Thymus (tissue), 11 donors: Measurements from ENCODE around the gene MED31. TPM values are rescaled to one million over a fixed set of nuclear protein-coding genes. Genes with fewer than 3 reads are reported as not detected.

Experiments
- DNase-seq, 9 donors: peaks; one replicate each; pipeline ENCODE4 v3.0.0-alpha.2; 2013; ENCODE audit warnings: low spot score in 9 of 9, low read depth in 6 of 9, missing footprints in 1 of 9
- H3K27ac ChIP-seq, 2 donors: one replicate each; pipeline ENCODE4 v1.5.1; 2013; ENCODE audit warnings: control low read depth in 1 of 2, low read depth in 1 of 2, low read length in 1 of 2, mild to moderate bottlenecking in 1 of 2, moderate library complexity in 1 of 2
- H3K27me3 ChIP-seq, 2 donors: one replicate each; pipeline ENCODE4 v1.5.1; 2013; ENCODE audit warnings: low read length in 1 of 2; ENCODE audit not compliant: control insufficient read depth in 2 of 2, insufficient read depth in 1 of 2
- H3K36me3 ChIP-seq, 2 donors: one replicate each; pipeline ENCODE4 v1.5.1; 2013; ENCODE audit warnings: low read length in 1 of 2, mild to moderate bottlenecking in 1 of 2, moderate library complexity in 1 of 2; ENCODE audit not compliant: control insufficient read depth in 2 of 2, insufficient read depth in 2 of 2
- H3K4me1 ChIP-seq, 2 donors: one replicate each; pipeline ENCODE4 v1.5.1; 2013; ENCODE audit warnings: low read length in 2 of 2; ENCODE audit not compliant: control insufficient read depth in 2 of 2, insufficient read depth in 2 of 2
- H3K4me3 ChIP-seq, 2 donors: one replicate each; pipeline ENCODE4 v1.5.1; 2013; ENCODE audit warnings: low read length in 2 of 2, control low read depth in 1 of 2, mild to moderate bottlenecking in 1 of 2
- H3K9me3 ChIP-seq, 2 donors: one replicate each; pipeline ENCODE4 v1.5.1; 2013; ENCODE audit warnings: low read length in 1 of 2, mild to moderate bottlenecking in 1 of 2; ENCODE audit not compliant: control insufficient read depth in 2 of 2, insufficient read depth in 1 of 2
- WGBS: extraction: QIAGEN DNeasy Blood & Tissue Kit; methylation state at CpG from one replicate; pipeline ENCODE4 v1.1.7; 2013; 5-methylcytosine and 5-hydroxymethylcytosine counted together
- polyA plus RNA-seq: library from polyadenylated mRNA; stranded (reverse); fragments of 200-250 nt; gene quantifications from one replicate; pipeline ENCODE4 v1.2.3, GENCODE V29; 2013
- total RNA-seq: library from RNA; stranded (reverse); fragments of 120-200 nt; gene quantifications from one replicate; pipeline ENCODE4 v1.2.4, GENCODE V29; 2013
- donor health status: healthy.

The MED31 gene
- total and polyA plus RNA-seq, 2 donors: 19.7 to 29.4 TPM

DNA sequence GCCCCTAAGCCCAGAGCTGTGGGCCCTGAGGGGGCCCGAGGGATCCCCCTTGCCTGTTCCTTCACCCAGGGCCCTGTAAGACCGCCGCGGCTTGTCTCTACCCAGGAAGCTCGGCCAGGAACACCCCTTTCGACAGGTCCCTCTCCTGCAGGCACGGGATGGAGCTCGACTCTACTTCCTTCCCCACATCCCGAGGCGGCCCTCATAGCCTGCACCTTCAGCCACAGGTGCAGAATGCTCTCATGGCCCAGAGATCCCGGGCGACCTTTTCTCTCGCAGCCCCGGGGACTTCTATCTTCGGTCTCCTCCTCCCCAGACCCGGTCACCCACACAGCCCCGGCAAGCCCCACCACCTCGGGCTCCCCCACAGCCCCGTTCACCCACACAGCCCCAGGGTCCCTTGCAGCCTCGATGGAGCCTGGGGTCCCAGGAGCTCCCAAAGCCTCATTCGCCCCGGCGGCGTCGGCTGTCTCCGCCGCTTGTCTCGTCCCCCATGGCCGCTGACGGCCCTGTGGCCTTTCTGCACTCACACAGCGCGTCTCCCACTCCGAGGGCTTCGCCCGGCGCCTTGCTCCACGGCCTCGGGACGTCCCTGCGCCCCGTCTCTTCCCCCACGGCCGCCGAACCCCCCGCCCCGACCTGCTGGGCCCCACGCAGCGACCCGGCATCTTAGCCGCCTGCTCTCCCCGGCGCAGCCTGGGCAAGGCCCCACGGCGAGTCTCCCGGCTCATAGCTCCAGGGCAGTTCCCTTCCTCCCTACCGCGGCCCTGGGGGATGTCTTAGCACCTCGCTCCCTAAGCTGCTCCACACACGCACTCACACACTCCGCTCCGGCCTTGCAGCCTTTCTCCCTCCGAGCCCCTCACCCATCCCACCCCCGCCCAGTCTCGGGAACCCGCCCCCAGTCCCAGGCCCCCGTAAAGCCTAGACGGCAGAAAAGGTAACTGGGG is 11.5 kb downstream of the MED31 start:
- under 1% methylated on average over 67 of the region's 67 CpGs for WGBS
- H3K4me3 ChIP-seq: peak overlapping the region; percentile 75 to 99
- DNase-seq: peak in 5 of 9 donors; percentile 14 to 40 (median 25)
- H3K4me1 ChIP-seq: peaks cover 20% of the 10 kb centered on the region in 2 donors
- no peaks in the 10 kb centered on the region for H3K27me3 ChIP-seq
- H3K27ac ChIP-seq: peak overlapping the region; percentile 89 to 91
- H3K9me3 ChIP-seq: no peaks in the 10 kb centered on the region
- peaks cover 6 to 18% of the 10 kb centered on the region in 2 donors for H3K36me3 ChIP-seq

DNA sequence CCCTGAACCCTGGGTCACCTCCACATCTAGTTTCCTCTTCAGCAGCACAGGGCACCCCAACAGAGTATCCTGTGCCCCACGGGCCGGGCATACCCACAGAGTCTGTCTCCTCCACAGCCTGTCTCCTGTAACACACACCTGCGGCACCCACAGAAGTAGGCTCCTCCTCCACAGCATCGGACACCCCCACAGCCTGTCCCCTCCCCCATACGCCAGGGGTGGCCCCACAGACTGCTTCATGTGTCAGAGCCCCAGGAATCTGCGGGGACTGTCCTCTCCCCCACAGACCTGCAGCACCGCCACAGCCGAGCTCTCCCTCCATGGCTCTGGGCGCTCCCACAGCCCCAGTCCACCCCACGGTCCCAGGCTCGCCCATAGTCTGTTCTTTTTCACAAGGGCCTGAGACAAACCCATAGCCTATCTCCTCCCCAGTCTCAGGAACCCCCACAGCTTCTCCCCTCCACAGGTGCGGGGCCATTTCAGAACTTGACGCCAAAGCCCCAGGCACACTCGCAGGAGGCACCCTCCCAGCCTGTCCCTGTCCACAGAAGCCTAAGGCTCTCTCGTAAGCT is 12.3 kb downstream of the MED31 start:
- peak in 3 of 9 donors; percentile 21 to 49 (median 36) for DNase-seq
- Histone ChIP-seq H3K36me3 (peaks cover 6 to 18% of the 10 kb centered on the region in 2 donors), H3K27me3 (no peaks in the 10 kb centered on the region), H3K27ac (no peak overlapping the region), H3K4me1 (peaks cover 20% of the 10 kb centered on the region in 2 donors), H3K4me3 (peak overlapping the region; percentile 75 to 99), H3K9me3 (no peaks in the 10 kb centered on the region)
- 60% methylated on average over 15 of the region's 15 CpGs for WGBS

DNA sequence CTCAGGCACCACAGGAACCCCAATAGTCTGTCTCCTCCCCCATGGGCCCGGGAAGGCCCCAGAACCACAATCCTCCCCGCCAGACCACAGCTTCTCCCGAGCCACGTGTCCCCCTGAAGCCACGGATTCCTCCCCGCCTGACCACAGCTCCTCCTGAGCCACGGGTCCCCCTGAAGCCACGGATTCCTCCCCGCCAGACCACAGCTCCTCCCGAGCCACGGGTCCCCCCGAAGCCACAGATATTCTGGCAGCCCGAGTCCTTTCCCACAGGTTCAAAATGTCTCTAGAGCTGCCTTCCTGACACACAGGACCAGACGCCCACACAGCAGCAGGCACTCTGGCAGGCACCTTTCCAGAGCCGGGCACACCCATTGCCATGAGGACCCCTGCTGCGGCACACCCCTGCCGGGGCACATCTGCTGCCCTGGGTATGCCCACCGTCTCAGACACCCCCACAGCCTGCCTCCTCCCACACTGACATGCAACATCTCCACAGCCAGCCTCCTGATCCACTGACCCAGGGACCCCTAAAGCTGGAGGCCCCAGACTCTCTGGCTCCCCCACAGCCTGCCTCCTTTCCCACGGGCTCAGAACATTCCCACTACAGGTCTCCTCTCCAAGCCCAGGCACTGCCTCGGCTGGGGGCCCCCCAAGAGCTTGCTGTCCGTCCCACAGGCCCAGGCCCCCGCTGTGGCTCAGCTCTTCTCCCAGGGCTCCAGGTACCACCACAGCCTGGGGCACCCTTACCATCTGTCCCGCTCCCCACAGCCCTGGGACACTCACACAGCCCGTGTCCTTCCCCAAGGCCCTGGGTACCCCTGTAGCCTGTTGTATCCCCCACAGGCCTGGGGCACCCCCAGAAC is 13.1 kb downstream of the MED31 start:
- no peak for DNase-seq
- Histone ChIP-seq H3K4me3 (peak overlapping the region in 1 of 2 donors; percentile 99), H3K36me3 (peaks cover 0 to 15% of the 10 kb centered on the region in 2 donors), H3K4me1 (peaks cover 20% of the 10 kb centered on the region in 2 donors), H3K27me3 (no peaks in the 10 kb centered on the region), H3K27ac (no peak overlapping the region), H3K9me3 (no peaks in the 10 kb centered on the region)
- WGBS: 56% methylated on average over 24 of the region's 24 CpGs

DNA sequence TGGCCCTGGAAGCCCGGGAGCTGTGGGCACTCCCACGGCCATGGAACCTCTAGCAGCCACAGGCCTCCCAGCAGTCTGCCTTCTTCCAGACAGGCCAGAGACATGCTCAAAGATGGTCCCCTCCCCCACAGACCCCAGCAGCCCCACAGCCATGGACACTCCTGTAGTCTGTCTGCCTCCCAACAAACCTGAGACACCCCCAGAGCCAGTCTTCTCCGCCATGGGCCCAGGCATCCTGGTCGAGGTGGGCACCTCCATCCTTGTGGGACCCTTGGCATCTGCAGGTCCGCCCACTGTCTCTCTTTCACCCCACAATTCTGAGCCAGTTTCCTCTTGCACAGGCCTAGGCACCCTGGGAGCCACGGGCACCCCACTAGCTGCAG is 14.0 kb downstream of the MED31 start:
- Histone ChIP-seq H3K27me3 (no peaks in the 10 kb centered on the region), H3K4me1 (peaks cover 20% of the 10 kb centered on the region in 2 donors), H3K9me3 (no peaks in the 10 kb centered on the region), H3K36me3 (peaks cover 0 to 19% of the 10 kb centered on the region in 2 donors), H3K4me3 (no peak overlapping the region), H3K27ac (no peak overlapping the region)
- 98% methylated on average over 6 of the region's 6 CpGs for WGBS
- DNase-seq: no peak

DNA sequence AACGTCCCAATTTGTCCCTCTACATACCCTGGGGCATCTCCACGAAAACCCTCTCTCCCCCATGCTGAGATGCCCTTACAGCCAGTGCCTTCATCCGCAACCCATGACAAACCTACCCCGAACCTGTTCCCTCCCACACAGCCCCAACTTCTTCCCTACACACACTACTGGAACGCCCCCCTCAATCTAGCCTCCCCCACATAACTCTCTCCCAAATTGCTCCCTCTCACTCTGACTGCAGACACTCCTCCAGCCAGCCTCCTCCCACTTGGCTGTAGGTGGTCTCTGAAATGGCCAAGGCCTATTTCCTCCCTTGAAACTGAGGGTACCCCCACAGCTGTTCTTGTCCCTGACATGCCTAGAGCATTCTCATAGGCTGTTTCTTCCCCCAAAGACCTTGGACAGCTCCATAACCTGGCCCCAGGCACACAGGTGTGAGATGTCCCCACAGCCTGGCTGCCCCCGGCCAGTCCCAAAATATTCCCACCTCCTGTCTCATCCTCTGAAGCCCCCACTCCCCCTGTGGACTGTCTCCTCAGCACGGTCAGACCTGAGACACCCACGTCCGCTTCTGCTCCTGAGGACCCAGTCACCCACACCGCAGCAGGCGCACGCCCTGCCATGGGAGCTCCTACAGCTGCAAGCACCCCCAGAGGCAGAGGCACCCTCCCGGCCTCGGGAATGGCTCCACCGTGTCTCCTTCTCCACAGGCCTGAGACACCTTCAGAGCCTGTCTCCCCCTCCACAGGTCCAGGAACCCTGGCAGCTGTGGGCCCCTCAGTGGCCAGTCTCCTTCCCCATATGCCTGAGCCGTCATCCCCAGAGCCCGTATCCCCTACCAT is 14.6 kb downstream of the MED31 start:
- Histone ChIP-seq H3K36me3 (peaks cover 0 to 25% of the 10 kb centered on the region in 2 donors), H3K4me3 (no peak overlapping the region), H3K9me3 (no peaks in the 10 kb centered on the region), H3K4me1 (peaks cover 19 to 20% of the 10 kb centered on the region in 2 donors), H3K27me3 (no peaks in the 10 kb centered on the region), H3K27ac (no peak overlapping the region)
- 98% methylated on average over 17 of the region's 17 CpGs for WGBS
- no peak for DNase-seq

DNA sequence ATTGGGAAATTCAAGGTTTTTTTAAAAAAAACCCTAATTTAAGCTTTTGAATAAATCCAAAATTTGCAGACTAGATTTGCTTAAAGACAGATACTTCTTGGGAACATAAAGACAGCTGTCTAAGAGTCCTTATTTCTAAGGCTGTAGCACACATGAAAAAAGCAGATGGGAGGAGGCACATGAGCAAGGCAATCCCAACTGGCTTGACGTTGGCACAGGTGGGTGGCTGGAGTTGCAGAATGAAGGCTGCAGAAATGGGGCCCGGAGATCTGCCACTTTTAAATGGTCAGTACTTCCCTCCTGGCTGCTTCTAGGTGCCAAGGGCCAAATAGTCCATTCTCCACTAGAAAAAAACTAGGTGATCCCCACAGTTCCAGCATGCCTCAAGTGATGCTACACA is 15.3 kb downstream of the MED31 start:
- 94% methylated on average over 2 of the region's 2 CpGs for WGBS
- Histone ChIP-seq H3K27me3 (no peaks in the 10 kb centered on the region), H3K36me3 (peaks cover 0 to 28% of the 10 kb centered on the region in 2 donors), H3K9me3 (no peaks in the 10 kb centered on the region), H3K4me1 (peaks cover 14 to 15% of the 10 kb centered on the region in 2 donors), H3K4me3 (no peak overlapping the region), H3K27ac (no peak overlapping the region)
- no peak for DNase-seq

DNA sequence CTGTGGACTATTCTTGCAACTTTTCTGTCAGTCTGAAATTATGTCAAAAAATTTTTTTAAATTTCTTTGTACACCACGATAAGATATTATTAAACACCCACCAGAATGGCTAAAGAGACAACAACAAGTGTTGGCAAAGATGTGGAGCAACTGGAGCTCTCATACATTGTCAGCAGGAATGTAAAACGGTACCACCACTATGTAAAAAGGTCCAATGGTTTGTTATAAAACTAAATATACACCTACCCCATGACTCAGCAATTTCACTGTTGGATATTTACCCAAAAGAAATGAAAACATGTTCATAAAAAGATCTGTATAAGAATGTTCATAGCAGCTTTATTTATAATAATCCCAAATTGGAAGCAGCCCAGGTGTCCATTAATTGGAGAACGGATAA is 18.1 kb downstream of the MED31 start:
- 98% methylated on average over 3 of the region's 3 CpGs for WGBS

DNA sequence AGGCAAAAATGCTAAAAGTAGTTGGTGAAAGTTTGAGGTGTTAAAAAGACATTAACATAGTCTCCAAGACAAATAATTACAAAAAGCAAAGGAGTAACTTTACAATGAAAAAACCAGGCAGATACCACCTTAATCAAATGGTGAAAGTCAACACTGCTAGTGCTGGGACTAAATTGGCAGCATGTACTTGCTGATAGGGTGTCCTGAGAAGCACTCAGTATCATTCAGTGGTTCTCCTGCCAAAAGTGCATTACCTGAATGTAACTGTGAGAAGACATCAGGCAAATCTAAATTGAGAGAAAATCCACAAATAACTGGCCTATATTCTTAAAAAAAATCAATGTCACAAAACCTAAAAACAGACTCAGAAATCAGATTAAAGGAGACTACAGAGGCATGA is 18.9 kb downstream of the MED31 start:
- no peaks in the 10 kb centered on the region for H3K27me3 ChIP-seq
- DNase-seq: no peak
- H3K9me3 ChIP-seq: no peaks in the 10 kb centered on the region
- H3K27ac ChIP-seq: no peak overlapping the region
- no peak overlapping the region for H3K4me3 ChIP-seq
- H3K4me1 ChIP-seq: no peaks in the 10 kb centered on the region
- peaks cover 13 to 53% of the 10 kb centered on the region in 2 donors for H3K36me3 ChIP-seq

More for the DNA sequence above, 18.1 kb downstream of the MED31 start:
- peaks cover under 1 to 3% of the 10 kb centered on the region in 2 donors for H3K4me1 ChIP-seq
- DNase-seq: no peak
- H3K4me3 ChIP-seq: no peak overlapping the region
- peaks cover 5 to 45% of the 10 kb centered on the region in 2 donors for H3K36me3 ChIP-seq
- no peaks in the 10 kb centered on the region for H3K27me3 ChIP-seq
- H3K27ac ChIP-seq: no peak overlapping the region
- H3K9me3 ChIP-seq: no peaks in the 10 kb centered on the region
